ENCODE data around the gene SURF4. TPM values are rescaled to one million over a fixed set of nuclear protein-coding genes. Genes with fewer than 3 reads are reported as not detected.

The SURF4 gene
- total RNA-seq, 1 experiment from 2014 or later: 134 TPM

DNA sequence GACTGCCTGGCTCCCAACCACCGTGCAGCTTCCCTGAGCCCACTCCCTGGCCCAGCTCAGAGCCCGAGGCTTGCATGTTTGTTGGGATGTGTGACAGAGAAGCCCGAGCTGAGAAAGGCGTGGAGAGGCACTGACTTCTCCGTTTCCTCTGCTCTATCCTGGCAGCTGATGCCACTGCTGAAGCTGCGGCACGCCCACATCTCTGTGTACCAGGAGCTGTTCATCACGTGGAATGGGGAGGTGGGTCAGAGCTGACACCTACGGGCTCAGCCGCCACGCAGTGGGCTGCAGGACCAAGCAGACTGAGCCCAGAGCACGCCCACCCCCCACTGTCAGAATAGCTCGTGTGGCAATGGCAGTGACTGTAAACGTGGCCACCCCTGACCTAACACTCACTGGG is 9.6 kb upstream of the SURF4 start:
- ChIA-PET CTCF (no interaction called here), POLR2A (no interaction called here), RAD21 (ENCODE audit: low non-redundant PET in 1 of 2, low total read pairs in 2 of 2, uncharacterized antibody in 2 of 2, unreplicated experiment in 2 of 2) (no interaction called here)
- ATAC-seq (no peak), DNase-seq (ENCODE audit: low read depth, low spot score) (no peak)
- no peaks in the 10 kb centered on the region for H4K20me1 ChIP-seq (ENCODE audit: insufficient read depth)
- TF ChIP-seq CBX3 (IDR thresholded peaks at IDR 0.05; ENCODE audit: low read depth) (no peak), CEBPB (IDR thresholded peaks at IDR 0.05; ENCODE audit: low read depth) (no peak), EZH2 (IDR thresholded peaks at IDR 0.05) (no peak), ZFX (IDR thresholded peaks at IDR 0.05) (no peak), SRF (IDR thresholded peaks at IDR 0.05; ENCODE audit: low read depth) (no peak), TCF7L2 (IDR thresholded peaks at IDR 0.05; ENCODE audit: borderline replicate concordance, extremely low read depth, insufficient read depth, insufficient read length) (no peak), SP1 (IDR thresholded peaks at IDR 0.05; ENCODE audit: low read depth) (no peak), FOSL1 (IDR thresholded peaks at IDR 0.05; ENCODE audit: low read depth) (no peak), JUND (IDR thresholded peaks at IDR 0.05) (no peak), POLR2AphosphoS5 (IDR thresholded peaks at IDR 0.05; ENCODE audit: low read depth, low read length) (no peak), SIN3A (IDR thresholded peaks at IDR 0.05; ENCODE audit: low read depth) (no peak), YY1 (IDR thresholded peaks at IDR 0.05; ENCODE audit: extremely low read depth, insufficient replicate concordance, low read depth, low read length) (no peak), RAD21 (IDR thresholded peaks at IDR 0.05; ENCODE audit: low read depth) (no peak)
- TF ChIP-seq, protein P1, sequence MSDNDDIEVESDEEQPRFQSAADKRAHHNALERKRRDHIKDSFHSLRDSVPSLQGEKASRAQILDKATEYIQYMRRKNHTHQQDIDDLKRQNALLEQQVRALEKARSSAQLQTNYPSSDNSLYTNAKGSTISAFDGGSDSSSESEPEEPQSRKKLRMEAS (IDR thresholded peaks at IDR 0.05): no peak
- TF ChIP-seq, protein P2, sequence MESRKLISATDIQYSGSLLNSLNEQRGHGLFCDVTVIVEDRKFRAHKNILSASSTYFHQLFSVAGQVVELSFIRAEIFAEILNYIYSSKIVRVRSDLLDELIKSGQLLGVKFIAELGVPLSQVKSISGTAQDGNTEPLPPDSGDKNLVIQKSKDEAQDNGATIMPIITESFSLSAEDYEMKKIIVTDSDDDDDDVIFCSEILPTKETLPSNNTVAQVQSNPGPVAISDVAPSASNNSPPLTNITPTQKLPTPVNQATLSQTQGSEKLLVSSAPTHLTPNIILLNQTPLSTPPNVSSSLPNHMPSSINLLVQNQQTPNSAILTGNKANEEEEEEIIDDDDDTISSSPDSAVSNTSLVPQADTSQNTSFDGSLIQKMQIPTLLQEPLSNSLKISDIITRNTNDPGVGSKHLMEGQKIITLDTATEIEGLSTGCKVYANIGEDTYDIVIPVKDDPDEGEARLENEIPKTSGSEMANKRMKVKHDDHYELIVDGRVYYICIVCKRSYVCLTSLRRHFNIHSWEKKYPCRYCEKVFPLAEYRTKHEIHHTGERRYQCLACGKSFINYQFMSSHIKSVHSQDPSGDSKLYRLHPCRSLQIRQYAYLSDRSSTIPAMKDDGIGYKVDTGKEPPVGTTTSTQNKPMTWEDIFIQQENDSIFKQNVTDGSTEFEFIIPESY (IDR thresholded peaks at IDR 0.05; ENCODE audit: extremely low read depth, insufficient replicate concordance, low read length): no peak
- TF ChIP-seq, protein P3, sequence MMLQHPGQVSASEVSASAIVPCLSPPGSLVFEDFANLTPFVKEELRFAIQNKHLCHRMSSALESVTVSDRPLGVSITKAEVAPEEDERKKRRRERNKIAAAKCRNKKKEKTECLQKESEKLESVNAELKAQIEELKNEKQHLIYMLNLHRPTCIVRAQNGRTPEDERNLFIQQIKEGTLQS (IDR thresholded peaks at IDR 0.05): no peak
- TF ChIP-seq, protein P4, sequence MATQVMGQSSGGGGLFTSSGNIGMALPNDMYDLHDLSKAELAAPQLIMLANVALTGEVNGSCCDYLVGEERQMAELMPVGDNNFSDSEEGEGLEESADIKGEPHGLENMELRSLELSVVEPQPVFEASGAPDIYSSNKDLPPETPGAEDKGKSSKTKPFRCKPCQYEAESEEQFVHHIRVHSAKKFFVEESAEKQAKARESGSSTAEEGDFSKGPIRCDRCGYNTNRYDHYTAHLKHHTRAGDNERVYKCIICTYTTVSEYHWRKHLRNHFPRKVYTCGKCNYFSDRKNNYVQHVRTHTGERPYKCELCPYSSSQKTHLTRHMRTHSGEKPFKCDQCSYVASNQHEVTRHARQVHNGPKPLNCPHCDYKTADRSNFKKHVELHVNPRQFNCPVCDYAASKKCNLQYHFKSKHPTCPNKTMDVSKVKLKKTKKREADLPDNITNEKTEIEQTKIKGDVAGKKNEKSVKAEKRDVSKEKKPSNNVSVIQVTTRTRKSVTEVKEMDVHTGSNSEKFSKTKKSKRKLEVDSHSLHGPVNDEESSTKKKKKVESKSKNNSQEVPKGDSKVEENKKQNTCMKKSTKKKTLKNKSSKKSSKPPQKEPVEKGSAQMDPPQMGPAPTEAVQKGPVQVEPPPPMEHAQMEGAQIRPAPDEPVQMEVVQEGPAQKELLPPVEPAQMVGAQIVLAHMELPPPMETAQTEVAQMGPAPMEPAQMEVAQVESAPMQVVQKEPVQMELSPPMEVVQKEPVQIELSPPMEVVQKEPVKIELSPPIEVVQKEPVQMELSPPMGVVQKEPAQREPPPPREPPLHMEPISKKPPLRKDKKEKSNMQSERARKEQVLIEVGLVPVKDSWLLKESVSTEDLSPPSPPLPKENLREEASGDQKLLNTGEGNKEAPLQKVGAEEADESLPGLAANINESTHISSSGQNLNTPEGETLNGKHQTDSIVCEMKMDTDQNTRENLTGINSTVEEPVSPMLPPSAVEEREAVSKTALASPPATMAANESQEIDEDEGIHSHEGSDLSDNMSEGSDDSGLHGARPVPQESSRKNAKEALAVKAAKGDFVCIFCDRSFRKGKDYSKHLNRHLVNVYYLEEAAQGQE (IDR thresholded peaks at IDR 0.05; ENCODE audit: low read depth): no peak
- TF ChIP-seq, protein P5, sequence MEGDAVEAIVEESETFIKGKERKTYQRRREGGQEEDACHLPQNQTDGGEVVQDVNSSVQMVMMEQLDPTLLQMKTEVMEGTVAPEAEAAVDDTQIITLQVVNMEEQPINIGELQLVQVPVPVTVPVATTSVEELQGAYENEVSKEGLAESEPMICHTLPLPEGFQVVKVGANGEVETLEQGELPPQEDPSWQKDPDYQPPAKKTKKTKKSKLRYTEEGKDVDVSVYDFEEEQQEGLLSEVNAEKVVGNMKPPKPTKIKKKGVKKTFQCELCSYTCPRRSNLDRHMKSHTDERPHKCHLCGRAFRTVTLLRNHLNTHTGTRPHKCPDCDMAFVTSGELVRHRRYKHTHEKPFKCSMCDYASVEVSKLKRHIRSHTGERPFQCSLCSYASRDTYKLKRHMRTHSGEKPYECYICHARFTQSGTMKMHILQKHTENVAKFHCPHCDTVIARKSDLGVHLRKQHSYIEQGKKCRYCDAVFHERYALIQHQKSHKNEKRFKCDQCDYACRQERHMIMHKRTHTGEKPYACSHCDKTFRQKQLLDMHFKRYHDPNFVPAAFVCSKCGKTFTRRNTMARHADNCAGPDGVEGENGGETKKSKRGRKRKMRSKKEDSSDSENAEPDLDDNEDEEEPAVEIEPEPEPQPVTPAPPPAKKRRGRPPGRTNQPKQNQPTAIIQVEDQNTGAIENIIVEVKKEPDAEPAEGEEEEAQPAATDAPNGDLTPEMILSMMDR (IDR thresholded peaks at IDR 0.05 in 2 of 3, conservative IDR thresholded peaks at IDR 0.05 in 1 of 3; ENCODE audit: borderline replicate concordance in 1 of 3, insufficient read depth in 1 of 3, low read depth in 2 of 3, low read length in 2 of 3): no peak
- intact Hi-C loops (cut with micrococcal nuclease): no loop called here
- BruUV-seq (replicated peaks): no TSS peak
- no peak overlapping the region for H3K4me3 ChIP-seq (replicated peaks in 1 of 2; ENCODE audit: low read depth in 1 of 2, low read length in 2 of 2)
- H3K27ac ChIP-seq (ENCODE audit: low read depth, low read length): no peak overlapping the region
- no peak overlapping the region for H3K9ac ChIP-seq (ENCODE audit: low read length)
- H3K4me2 ChIP-seq (ENCODE audit: low read length): no peak overlapping the region
- H2AFZ ChIP-seq (ENCODE audit: low read depth, low read length, poor library complexity, severe bottlenecking): no peak overlapping the region
- no peaks in the 10 kb centered on the region for H3K36me3 ChIP-seq (ENCODE audit: control insufficient read depth in 1 of 2, insufficient read depth in 2 of 2, low read length in 2 of 2)
- no peaks in the 10 kb centered on the region for H3K9me2 ChIP-seq (ENCODE audit: insufficient read depth)
- no peaks in the 10 kb centered on the region for H3K79me2 ChIP-seq (ENCODE audit: insufficient read depth, low read length)
- H3K9me3 ChIP-seq (ENCODE audit: control insufficient read depth in 1 of 2, insufficient read depth in 1 of 2, low read depth in 1 of 2, low read length in 2 of 2): peaks cover 0 to 10% of the 10 kb centered on the region in 2 experiments; a peak in 1 of 4 replicates
- H3K4me1 ChIP-seq (ENCODE audit: control insufficient read depth in 1 of 2, insufficient read depth in 2 of 2, low read length in 2 of 2): no peaks in the 10 kb centered on the region
- no peaks in the 10 kb centered on the region for H3K27me3 ChIP-seq (ENCODE audit: insufficient read depth, low read length)

Measured in HCT116 (cell line).